HG03378 (cell line): Measurements from ENCODE around the gene APMAP.
"Not testable (repeated sequence)": the region's sequence is repeated elsewhere in the genome, so short reads cannot be mapped to it uniquely, and the experiment has no call there.

Experiments used
- ATAC-seq: cut with Tn5 transposase; IDR thresholded peaks from one replicate; pipeline ENCODE4 v1.9.1; 2021; ENCODE audit warnings: mild to moderate bottlenecking, moderate library complexity; ENCODE audit not compliant: unreplicated experiment

APMAP gene

GRCh38 chr20:24954151-24954550 is 38.4 kb downstream of the APMAP start:
- no peak for ATAC-seq

- ATAC-seq = no peak
Measured at GRCh38 chr20:24953621-24954133, 38.9 kb downstream of the APMAP start.

- ATAC-seq = no peak
Measured at GRCh38 chr20:24953209-24953575, 39.4 kb downstream of the APMAP start.

GRCh38 chr20:24952376-24953208 is 40.0 kb downstream of the APMAP start:
- no peak for ATAC-seq

- ATAC-seq = no peak
Measured at GRCh38 chr20:24951536-24952083, 40.9 kb downstream of the APMAP start.

- ATAC-seq = no peak
Measured at GRCh38 chr20:24950836-24951525, 41.6 kb downstream of the APMAP start.

- ATAC-seq = no peak
Measured at GRCh38 chr20:24950128-24950835, 42.3 kb downstream of the APMAP start.

GRCh38 chr20:24949756-24950127 is 42.8 kb downstream of the APMAP start:
- no peak for ATAC-seq

- ATAC-seq = no peak
Measured at GRCh38 chr20:24948939-24949679, 43.4 kb downstream of the APMAP start, which contains the start of gene CST7. CST7 (plus strand) TSS chr20:24949269; CDS start chr20:24949506, 237 bp downstream.

- ATAC-seq = not testable (repeated sequence)
Measured at GRCh38 chr20:24948396-24948938, 44.1 kb downstream of the APMAP start.

GRCh38 chr20:24946376-24946775 is 46.2 kb downstream of the APMAP start:
- ATAC-seq = not testable (repeated sequence)

GRCh38 chr20:24943731-24944130 is 48.8 kb downstream of the APMAP start:
- no peak for ATAC-seq

GRCh38 chr20:24943196-24943595 is 49.4 kb downstream of the APMAP start:
- no peak for ATAC-seq

GRCh38 chr20:24942679-24943078 is 49.9 kb downstream of the APMAP start:
- no peak for ATAC-seq

- no peak for ATAC-seq
Measured at GRCh38 chr20:24939036-24939435, 53.5 kb downstream of the APMAP start.

GRCh38 chr20:24938498-24938897 is 54.1 kb downstream of the APMAP start:
- ATAC-seq = no peak

GRCh38 chr20:24937579-24937978 is 55.0 kb downstream of the APMAP start:
- ATAC-seq = no peak

- no peak for ATAC-seq
Measured at GRCh38 chr20:24936526-24937407, 55.8 kb downstream of the APMAP start.
